NCI-H510A (cell line): ENCODE measurements around the gene KCNK5.

Source experiments
- DNase-seq: peaks from one replicate; lab custom pipeline; 2025; lab: John Stamatoyannopoulos, UW

The KCNK5 gene

GRCh38 chr6:39171489-39172376 lies 57.5 kb downstream of the KCNK5 start:
- no peak for DNase-seq

GRCh38 chr6:39170860-39171259 lies 58.4 kb downstream of the KCNK5 start:
- no peak for DNase-seq

- no peak for DNase-seq
These were observed 58.9 kb downstream of the KCNK5 start for GRCh38 chr6:39170389-39170788.

- DNase-seq, result no peak
These were observed 59.6 kb downstream of the KCNK5 start for GRCh38 chr6:39169448-39170344.

- no peak for DNase-seq
These were observed 61.2 kb downstream of the KCNK5 start for GRCh38 chr6:39167866-39168625.

- no peak for DNase-seq
These were observed 62.0 kb downstream of the KCNK5 start for GRCh38 chr6:39167321-39167720.

GRCh38 chr6:39166912-39167290 lies 62.4 kb downstream of the KCNK5 start:
- no peak for DNase-seq

GRCh38 chr6:39166189-39166911 lies 62.9 kb downstream of the KCNK5 start:
- DNase-seq, result peak; percentile 86

GRCh38 chr6:39157511-39157910 lies 71.8 kb downstream of the KCNK5 start:
- DNase-seq, result no peak

GRCh38 chr6:39156801-39157200 lies 72.5 kb downstream of the KCNK5 start:
- no peak for DNase-seq

- DNase-seq, result no peak
These were observed 74.6 kb downstream of the KCNK5 start for GRCh38 chr6:39154705-39155104.

- DNase-seq, result no peak
These were observed 75.4 kb downstream of the KCNK5 start for GRCh38 chr6:39153766-39154397.

GRCh38 chr6:39152262-39152661 lies 77.0 kb downstream of the KCNK5 start:
- DNase-seq, result no peak

GRCh38 chr6:39151211-39151610 lies 78.1 kb downstream of the KCNK5 start:
- no peak for DNase-seq

- no peak for DNase-seq
These were observed 84.6 kb downstream of the KCNK5 start for GRCh38 chr6:39144481-39145173.

- peak; percentile 25 for DNase-seq
These were observed 85.9 kb downstream of the KCNK5 start for GRCh38 chr6:39143238-39143930.

- DNase-seq, result no peak
These were observed 88.6 kb downstream of the KCNK5 start for GRCh38 chr6:39140556-39141167.
